Measurements from ENCODE around the gene MYOG.

DNA sequence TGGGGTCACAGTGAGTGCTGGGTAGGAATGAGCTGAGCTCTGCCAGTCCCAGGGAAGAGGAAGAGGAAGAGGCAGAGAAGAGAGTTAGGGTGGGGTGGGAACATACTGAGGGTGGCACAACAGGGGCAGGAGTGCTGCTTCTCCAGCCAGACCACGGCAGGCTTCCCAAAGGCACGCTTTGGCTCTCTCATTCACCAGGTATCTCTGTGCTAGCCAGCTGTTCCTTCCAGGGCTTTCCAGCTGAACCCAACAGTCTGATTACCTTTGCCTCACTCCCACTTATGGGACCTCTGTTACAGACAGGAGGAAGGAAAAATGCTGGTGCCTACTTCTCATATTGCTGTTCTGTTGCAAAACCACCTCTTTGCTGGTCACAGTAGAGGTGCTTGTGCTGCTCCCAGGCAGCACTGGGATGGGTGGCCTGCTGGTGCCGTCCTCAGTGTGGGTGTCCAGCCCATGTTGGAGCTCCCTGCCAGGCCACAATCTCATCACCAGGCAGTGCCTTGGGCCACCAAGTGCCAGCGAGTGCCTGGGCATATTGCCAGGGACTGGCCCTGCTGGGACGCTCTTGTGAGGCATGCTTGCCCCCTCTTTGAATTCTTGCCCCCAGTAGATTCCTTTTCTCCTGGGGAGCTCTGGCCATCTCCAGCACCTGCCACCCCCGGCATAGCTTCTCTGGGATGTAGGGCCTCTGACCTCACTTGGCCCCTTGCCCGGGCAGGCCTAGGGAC lies 43.9 kb upstream of the MYOG start:
- no peak for TF ChIP-seq POLR2A (IDR thresholded peaks at IDR 0.05; ENCODE audit: low read length)
- no peak for TF ChIP-seq GATA1 (IDR thresholded peaks at IDR 0.05; ENCODE audit: low read depth, low read length)
